Measurements from ENCODE around the gene MDN1.

DNA sequence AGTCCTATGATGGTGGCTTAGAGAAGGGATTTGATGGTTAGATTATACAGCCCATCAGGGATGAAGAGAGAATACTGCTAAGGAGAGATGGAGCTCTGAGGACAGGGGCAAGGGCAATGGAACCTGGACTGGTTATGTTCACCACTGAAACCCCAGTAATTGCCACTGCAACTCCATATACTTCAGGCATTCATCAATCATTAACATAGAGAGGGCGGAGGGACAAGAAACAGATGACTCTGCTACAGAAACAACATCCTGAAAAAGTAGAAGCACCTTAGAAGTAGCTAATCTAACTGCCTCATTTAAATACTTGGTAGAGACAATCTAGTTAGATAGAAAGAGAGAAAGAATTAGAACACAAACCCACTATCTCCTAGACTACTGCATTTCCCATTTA is 89.8 kb downstream of the MDN1 start:
- TF ChIP-seq, protein P1, sequence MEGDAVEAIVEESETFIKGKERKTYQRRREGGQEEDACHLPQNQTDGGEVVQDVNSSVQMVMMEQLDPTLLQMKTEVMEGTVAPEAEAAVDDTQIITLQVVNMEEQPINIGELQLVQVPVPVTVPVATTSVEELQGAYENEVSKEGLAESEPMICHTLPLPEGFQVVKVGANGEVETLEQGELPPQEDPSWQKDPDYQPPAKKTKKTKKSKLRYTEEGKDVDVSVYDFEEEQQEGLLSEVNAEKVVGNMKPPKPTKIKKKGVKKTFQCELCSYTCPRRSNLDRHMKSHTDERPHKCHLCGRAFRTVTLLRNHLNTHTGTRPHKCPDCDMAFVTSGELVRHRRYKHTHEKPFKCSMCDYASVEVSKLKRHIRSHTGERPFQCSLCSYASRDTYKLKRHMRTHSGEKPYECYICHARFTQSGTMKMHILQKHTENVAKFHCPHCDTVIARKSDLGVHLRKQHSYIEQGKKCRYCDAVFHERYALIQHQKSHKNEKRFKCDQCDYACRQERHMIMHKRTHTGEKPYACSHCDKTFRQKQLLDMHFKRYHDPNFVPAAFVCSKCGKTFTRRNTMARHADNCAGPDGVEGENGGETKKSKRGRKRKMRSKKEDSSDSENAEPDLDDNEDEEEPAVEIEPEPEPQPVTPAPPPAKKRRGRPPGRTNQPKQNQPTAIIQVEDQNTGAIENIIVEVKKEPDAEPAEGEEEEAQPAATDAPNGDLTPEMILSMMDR (IDR thresholded peaks at IDR 0.05; ENCODE audit: borderline replicate concordance, extremely low read depth, low read length, poor library complexity, severe bottlenecking): no peak
- no peak for TF ChIP-seq EZH2 (IDR thresholded peaks at IDR 0.05; ENCODE audit: borderline replicate concordance, low read depth, low read length, severe bottlenecking)

Measured in DND-41 (cell line).